Left forelimb (tissue), 1 donor: Measurements from ENCODE around the gene CD209.
"Not testable (repeated sequence)": the region's sequence is repeated elsewhere in the genome, so short reads cannot be mapped to it uniquely, and the experiment has no call there.

Experiments used
- DNase-seq: peaks from one replicate; pipeline ENCODE4 v3.0.0-alpha.2; 2018; ENCODE audit warnings: low spot score

Gene CD209, protein sequence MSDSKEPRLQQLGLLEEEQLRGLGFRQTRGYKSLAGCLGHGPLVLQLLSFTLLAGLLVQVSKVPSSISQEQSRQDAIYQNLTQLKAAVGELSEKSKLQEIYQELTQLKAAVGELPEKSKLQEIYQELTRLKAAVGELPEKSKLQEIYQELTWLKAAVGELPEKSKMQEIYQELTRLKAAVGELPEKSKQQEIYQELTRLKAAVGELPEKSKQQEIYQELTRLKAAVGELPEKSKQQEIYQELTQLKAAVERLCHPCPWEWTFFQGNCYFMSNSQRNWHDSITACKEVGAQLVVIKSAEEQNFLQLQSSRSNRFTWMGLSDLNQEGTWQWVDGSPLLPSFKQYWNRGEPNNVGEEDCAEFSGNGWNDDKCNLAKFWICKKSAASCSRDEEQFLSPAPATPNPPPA

DNA sequence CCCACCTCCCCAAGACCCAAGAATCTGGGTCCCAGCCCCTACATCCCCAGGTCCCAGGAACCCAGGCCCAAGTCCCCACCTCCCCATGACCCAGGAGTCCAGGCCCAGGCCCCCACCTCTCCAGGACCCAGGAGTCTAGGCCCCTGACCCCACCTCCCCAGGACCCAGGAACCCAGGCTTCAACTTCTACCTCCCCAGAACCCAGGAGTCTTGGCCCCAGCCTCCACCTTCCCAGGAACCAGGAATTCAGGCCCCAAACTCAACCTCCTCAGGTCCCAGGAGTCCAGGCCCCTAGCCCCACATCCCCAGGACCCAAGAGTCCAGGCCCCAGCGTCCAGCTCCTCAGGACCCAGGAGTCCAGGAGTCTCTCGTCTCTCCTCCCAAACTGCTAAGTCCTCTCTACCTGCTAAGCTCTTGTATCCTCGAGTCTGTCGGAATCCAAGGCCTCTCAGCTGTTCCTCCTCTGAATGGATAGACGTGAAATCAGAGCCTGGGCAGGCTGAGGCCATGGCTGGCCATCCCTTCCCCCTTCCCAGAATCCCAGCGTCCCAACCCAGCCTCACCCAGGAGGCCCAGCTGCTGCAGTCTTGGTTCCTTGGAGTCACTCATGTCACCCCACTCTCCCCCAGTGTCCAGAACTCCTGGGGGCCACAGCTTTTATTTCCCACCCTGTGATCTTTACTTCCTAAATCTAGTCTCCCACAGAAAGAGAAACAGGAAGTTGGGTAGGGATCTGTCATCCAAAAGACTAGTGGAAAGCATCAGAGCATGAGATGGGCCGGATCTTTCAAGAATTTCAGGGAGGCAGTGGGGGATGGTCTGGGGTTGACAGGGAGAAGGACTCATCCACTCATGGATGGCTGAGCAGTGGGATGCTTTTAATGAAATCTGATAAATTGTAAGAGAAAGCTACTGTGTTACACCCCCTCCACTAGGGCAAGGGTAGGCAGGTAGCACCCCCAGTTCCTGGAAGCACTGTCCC, at the start of gene CD209:
TSS of gene CD209 (minus strand) at position 632 of the 982 bp plus-strand sequence. CDS start at position 609, 23 bp downstream.
- no peak for DNase-seq

DNA sequence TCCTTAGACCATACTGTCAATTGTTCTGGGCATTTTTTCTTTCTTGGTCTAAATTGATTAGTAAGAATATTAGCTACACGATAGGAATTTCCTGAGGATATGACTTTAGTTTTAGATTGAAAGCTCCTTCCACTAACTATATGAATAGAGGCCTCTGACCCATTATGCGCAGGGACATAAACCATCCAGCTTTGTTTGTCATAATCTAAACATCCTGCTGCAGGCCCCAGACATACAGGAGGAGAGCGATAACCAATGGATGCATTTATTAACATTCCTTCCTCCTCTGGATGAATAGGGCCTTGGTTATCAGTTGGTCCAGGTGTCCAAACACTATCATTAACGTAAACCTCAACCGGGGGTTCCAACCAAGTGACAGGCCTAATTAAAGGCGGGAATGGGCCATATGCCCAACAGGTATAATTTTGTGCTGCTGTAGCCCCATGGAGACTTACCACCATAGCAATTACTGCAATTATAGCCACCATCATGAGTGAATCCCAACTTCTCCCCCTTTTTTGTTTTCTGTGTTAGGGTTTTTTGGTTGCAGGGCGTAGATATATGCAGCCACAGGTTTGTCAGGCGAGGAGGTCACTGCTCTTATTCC, 48.3 kb upstream of the CD209 start:
- no peak for DNase-seq

DNA sequence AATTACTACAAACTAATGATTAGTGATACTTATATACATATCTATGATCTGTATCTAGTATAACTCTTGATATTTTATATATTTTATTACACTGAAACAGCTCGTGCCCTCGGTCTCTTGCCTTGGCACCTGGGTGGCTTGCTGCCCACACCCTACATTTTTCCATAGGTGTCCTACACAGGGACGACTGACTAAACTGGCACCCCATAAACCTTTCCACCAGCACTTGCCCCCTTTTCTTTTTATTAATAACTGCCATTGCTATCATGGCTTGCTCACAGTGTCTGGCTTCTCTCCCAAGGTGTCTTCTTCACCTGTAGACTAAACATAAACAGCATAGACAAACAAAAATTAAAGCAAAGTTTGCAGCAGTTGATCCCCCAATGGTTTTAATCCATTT, 46.2 kb upstream of the CD209 start:
- no peak for DNase-seq

DNA sequence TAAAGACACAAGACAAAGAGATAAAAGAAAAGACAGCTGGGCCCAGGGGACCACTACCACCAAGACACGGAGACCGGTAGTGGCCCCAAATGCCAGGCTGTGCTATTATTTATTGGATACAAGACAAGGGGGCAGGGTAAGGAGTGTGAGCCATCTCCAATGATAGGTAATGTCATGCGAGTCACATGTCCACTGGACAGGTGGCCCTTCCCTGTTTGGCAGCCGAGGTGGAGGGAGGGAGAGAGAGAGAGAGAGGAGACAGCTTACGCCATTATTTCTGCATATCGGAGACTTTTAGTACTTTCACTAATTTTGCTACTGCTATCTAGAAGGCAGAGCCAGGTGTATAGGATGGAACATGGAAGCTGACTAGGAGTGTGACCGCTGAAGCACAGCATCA, 45.4 kb upstream of the CD209 start:
- DNase-seq, result not testable (repeated sequence)

DNA sequence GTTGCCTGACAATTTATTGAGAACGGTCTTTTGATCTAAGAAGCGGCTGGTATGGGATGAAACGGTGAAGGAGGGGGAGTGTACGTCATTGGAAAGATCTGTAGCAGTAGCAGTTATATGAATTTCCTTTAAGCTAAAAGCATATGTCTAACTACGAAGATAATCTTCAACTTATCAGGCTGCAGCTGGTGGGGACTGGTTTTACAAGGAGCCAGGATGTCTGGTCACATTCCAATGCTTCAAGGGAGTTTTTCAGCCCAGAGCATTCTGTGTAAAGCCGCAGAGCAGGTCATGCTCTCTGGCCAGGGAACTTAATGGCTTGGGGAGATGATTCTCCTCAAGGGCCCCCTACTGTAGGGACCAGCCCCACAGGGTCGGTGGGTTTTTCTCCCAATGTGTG, 44.9 kb upstream of the CD209 start:
- no peak for DNase-seq

DNA sequence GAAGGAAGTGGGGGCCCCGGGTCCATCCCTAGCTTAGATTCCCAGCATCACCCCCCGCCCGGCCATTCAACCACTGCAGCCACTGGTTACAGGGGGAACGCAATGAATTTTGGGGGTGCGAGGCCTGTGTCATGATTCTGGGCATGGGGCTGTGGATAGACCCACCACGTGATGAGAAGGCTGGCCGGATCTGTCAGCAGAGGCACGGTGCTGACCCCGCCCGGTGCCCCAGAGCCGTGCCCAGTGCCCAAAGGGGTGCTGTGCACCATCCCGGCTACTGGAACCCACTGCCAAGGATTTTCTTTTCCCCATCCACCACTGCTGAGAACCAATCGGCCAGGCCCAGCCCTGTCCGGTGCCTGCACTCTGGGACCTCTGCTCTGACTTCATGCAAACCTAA, 43.1 kb upstream of the CD209 start:
- DNase-seq, result no peak

DNA sequence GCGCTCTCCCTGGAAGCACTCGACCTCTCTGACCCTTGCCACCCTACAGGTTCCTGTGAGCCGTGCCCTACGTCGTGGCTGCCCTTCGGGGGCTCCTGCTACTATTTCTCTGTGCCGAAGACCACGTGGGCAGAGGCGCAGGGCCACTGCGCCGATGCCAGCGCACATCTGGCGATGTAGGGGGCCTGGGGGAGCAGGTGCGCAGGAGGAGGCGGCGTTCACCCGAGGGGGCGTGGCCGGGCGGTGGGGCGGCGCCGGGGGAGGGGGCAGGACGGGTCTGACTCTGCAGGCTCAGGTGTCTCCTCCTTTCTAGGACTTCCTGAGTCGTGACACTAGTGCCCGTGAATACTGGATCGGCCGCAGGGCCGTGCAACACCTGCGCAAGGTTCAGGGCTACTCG, 42.1 kb upstream of the CD209 start:
- no peak for DNase-seq

DNA sequence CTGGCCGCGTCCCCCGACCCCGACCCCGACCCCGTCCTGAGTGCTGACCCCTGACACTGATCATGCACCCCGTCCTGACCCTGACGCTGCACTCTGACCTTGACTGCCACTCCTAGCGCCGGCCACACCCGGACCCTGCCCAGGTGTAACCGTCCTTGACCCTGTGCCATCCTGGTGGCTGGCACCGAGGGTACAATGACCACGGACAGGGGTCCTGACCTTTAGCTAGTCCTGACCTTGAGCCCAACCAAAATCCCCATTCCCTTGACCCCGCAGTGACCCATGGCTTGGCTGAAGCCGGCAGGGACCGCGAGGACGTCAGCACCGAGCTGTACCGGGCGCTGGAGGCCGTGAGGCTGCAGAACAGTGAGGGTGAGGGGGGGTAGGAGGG, 41.6 kb upstream of the CD209 start:
- no peak for DNase-seq

DNA sequence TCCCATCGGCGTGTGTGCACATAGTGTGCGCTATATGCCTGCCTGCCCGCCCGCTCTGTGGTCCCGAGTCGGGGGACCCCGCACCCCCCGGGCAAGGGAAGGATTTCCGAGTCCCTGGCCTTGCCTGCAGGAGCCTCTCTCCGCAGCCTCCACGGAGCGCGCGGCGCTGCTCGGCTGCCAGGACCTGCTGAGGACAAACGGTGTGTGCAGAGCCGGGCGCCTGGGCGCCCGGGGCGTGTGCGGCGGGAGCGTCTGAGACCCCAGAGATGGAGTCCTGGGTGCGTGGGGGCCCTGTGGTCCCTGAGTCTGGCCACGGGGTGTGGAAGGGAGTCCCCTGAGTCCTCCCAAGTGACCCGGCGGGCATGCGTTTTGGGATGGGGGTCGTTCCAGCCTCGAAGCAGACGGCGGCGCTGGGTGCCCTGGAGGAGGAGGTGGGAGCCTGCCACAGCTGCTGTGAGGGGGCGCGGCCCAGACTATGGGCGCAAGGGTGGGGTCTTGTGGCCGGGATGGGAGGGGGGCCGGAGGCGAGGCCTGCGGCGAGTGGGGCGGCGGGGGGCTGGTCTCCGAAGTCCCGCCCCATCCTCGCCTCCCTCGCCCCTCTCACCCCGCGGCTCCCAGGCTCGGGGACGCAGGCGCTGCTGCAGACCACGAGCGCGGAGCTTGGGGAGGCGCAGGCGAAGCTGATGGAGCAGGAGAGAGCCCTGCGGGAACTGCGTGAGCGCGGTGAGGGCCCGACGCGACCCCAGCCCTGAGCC, 41.0 kb upstream of the CD209 start:
- DNase-seq, result no peak

DNA sequence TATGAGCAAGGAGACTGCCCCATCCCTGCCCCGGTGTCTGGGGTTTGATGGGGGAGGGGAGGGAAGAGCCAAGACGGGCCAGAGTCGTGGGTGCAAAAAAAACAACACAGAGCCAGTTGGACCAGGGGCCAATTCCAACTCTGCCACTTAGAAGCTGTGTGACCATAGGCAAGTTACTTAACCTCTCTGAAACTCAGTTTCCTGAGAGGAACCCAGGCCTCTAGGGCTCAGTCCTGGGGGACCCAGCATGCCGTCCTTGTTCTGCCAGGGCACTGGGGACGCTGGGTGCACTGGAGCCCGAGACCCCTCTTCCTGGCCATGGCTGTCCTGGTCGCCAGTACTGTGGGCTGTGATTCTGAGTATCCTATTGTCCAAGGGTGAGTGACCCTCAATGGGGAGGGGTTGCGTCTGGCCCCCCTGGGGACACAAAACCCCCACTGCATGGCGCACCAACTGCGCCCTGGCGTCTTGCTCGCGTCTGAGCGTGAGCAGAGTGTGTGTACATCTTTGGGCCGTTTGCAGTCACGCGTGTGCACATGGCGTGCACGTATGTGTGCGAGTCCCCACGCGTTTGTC, 40.4 kb upstream of the CD209 start:
- DNase-seq, result no peak

DNA sequence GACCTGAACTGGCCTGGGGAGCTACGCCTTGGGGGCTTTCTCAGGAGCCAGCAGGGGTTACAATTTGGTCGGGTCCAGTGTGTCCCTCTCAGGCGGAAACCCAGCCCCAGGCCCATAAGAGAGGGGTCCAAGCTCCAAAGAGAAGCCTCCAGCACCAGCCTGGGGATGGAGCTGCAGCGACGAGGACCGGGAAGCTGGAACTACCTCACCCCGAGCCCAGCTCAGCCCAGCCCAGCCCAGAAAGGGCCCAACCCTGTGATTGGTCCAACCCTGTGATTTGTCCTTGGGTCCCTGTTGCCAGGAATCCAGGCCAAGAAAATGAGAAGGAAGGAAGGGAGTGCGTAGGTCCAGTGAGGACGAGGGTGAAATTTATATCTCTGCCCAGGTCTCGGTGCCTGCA, 39.8 kb upstream of the CD209 start:
- DNase-seq, result no peak

DNA sequence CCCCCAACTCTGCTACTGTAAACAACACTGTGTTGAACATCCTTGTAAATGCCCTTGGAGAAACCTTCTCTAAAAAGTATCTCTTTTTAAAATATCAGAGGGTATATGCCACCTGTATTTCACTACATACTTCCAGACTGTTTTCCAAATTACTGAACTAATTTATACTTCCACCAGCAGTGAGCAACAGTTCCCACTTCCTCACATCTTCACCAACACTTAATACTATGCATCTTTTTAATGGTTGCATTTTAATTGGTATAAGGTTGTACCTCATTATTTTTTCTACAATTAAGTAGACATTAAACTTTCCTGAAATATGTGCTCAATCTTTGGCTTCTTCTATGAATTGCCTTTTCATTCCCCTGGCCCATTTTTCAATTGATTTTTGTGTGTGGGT, 37.5 kb upstream of the CD209 start:
- DNase-seq, result no peak

DNA sequence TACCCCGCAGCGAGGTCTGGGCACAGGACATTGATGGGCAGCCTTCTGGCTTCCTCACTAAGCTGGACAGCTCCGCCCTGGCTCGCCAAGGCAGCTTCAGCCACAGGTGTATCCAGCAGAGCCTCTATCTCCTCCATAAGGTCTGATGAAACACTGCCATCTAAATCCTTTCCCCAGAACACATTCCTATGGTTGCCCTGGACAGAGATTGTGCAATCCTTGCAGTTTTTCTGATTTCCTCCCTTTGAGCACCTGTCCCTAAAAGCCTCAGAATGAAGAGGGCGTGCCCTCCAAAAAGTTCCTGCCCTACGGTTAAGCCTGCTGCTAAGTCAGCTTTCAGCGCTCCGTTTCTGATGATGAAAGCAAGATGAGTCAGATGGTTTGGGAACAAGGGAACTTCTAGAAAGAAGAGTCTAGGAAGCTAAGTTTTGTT, 36.7 kb upstream of the CD209 start:
- no peak for DNase-seq

DNA sequence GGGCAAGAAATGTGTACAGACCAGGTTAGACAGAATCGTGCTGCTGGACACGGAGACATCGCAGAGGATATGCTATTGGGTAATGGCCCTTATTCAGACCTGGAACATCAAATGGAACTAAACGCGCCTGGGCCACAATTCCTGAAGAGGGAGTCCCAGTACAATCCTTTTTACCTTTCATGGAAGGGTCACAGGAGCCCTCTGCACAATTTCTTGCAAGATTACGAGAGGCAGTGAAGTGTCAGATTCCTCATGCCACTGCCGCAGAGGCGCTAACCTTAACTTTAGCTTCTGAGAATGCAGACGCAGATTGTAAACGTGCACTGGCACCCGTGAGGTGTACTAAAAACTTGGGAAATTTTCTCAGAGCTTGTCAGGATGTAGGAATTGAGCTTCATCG, 33.8 kb upstream of the CD209 start:
- no peak for DNase-seq

DNA sequence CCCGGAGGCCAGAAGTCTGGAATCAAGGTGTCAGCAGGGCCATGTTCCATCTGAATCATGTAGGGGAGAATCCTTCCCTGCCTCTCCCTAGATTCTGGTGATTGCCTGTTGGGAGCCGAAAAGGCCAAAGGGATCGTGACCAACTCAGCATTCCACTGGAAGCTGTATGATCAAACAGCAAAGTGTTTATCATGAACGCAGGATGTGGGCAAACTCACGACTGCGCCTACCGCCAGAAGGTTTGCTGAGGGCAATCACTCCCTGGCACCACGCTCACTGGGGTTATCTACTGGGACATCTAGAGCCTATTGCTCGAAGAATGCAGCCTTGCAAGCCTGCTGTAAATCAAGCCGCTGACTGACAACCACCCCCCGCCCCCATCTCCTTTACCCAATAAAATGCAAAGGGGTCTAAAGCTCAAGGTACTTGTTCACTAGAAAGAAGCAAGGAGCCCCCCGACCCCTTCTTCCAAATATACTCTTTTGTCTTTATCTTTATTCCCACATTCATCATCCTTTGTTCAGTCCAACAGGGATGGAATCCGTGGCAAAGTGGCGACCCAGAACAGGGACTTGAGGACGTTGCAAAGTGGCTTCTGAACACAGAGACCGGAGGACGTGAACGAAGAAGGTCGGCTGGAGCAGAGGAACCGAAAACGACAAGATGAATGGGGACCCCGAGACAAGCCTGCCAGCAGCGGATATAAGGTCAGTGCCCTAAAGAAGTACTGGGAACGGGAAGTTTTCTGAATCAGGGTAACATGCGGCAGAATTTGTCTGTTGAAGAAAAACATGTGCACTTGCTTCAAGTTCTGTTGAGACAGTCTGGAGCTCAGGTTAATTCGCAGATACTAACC, 32.5 kb upstream of the CD209 start:
- DNase-seq, result no peak

DNA sequence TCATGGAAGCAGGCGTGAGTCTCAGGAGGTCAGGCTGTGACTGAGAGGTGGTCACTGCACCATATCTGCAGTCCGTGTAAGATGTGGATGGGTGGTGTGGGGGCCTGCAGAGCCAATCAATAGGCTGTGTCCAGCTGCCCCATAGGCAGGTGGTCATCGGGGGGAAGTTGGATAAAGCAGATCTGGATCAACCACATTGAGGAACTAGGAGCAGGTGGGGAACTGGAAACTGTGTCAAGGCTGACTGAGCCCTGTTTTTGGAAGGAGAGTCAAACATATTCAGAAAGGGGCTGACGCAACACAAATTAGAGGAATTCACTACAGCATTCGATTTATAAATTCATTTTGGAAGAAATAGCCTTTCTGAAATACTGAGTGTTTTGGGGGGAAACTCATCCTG, 30.7 kb upstream of the CD209 start:
- no peak for DNase-seq

DNA sequence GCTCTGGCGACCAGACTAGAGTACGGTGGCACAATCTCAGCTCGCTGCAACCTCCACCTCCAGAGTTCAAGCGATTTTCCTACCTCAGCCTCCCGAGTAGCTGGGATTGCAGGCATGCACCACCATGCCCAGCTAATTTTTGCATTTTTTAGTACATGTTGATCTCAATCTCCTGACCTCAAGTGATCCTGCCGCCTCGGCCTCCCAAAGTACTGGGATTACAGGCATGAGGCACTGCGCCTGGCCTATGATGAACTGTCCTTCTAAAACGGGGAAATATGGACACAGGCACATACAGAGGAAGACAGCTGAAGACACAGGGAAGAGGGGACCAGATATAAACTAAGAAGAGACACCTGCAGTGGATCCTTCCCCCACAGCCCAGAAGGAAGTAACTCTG, 28.4 kb upstream of the CD209 start:
- DNase-seq, result no peak

DNA sequence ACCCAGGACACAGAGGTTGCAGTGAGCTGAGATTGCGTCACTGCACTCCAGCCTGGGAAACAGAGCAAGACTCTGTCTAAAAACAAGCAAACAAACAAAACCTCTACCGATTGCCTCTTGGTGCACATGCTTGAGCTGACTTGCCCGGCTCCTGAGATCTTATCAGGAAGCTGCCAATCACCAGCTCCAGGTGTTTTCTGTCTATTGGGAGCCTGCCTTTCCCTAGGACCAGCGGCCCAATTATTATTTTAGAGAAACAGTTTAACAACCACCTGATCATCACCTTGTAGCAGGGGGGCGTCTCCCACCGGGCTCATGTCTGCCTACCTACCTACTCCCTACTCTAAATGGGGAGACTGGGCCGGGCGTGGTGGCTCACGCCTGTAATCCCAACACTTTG, 26.5 kb upstream of the CD209 start:
- DNase-seq, result no peak

DNA sequence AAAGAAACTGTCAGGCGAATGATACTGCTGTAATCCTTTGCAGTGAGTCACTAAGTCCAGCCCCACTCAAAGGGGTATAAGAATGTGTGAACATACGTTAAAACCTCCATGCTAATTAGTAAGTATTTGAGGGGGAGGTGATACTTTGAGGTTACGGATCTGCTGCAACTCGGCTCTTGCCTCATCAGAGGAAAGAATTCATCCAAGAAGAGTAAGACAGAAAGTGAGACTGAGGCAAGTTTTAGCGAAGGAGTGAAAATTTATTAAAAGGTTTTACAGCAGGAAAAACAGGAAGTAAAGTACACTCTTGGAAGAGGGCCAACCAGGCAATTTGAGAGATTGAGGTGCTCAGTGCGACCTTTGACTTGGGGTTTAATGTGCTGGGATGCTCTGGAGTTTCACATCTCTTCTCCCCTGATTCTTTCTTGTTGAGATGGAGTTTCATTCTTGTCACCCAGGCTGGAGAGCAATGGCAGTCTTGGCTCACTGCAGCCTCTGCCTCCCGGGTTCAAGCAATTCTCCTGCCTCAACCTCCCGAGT, 25.5 kb upstream of the CD209 start:
- DNase-seq, result no peak

DNA sequence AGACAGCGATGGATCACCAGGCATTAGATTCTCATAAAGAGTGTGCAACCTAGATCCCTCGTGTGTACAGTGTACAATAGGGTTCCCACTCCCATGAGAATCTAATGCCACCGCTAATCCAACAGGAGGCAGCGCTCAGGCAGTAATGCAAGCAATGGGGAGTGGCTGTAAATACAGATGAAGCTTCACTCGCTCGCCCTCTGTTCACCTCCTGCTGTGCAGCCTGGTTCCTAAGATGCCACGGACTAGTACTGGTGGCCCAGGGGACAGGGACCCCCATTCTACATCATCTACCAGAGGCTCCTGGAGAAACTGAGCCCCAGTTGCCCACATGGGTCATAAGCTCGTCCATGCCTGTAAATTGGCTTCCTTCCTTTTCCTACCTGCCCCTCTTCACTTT, 23.7 kb upstream of the CD209 start:
- no peak for DNase-seq
